Measurements from ENCODE around the gene CD109.
A peak's percentile ranks its signal among the peaks of the same experiment; 100 is the strongest.

Gene CD109

GRCh38 chr6:73727114-73727513 is 31.1 kb downstream of the CD109 start:
- DNase-seq (ENCODE audit: low spot score), result no peak

GRCh38 chr6:73728548-73729205 is 32.7 kb downstream of the CD109 start:
- DNase-seq (ENCODE audit: low spot score), result no peak

- DNase-seq (ENCODE audit: low spot score), result no peak
Observed at GRCh38 chr6:73731285-73731684, 35.3 kb downstream of the CD109 start.

GRCh38 chr6:73732845-73733675 is 37.1 kb downstream of the CD109 start:
- DNase-seq (ENCODE audit: low spot score), result peak; percentile 83

DNA sequence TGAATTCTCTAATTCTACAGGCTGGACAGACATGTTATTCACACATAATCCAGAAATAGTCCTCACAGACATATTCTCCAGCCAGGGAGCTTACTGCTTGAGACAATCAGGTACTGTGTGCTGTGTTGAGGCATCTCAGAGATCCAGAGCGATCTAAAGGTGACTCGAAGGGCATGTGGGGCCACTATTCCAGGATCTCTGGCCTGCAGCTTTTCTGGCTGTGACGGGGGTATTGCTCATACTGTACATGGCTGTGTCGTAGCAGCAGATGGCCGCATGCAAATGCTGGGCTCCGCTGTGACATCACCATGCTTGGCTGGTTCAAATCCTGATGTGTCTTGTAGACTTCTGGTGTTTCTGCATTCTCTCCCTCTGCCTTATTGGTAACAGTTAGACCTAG is 37.8 kb downstream of the CD109 start:
- no peak for DNase-seq (ENCODE audit: low spot score)

DNA sequence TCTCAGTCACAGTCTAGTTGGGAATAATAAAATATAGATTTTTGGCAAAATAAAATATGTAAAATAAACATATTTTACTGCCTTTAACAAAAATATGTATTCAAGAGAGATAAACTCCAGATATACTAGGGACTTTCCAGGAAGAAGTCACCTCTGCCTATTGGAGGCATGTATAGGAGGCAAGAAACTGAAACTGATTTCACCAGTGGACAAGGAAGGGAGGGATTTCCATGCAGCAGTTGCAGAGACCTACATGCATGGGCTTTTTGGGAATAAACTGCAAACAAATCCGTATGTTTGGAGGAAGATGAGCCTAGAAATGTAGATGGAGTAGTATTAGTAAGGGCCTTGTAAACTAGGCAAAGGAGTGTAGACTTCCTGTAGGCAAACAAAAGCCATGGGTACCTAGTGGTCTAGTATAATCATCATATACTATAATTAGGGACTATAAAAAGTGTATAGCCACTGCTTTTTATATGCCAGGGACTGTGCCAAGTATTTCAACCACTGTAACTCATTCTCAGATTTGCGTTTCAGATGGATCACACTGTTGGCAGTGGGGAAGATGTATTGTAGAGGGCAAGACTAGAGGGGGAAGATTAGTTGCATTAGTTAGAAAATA is 38.9 kb downstream of the CD109 start:
- DNase-seq (ENCODE audit: low spot score), result no peak

- DNase-seq (ENCODE audit: low spot score), result no peak
Observed at GRCh38 chr6:73738367-73739028, 42.5 kb downstream of the CD109 start.

DNA sequence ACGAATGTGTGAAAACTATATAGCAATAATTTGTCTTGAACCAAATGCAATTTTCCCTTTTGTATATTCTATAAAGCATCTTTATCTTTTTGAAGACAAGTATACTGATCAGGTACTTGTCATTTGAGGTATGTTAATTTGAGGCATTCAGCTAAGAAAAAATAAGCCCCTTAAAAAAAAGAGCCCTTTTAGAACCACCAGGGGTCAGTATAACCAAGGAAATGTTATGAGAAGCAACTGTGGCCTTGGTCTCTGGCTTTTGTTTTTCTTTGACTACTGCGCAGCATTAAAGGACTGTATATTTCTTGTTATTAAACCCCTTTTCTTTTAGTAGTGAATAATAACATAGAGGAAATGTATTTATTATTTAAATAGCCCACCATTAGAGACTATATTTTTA is 43.1 kb downstream of the CD109 start:
- peak; percentile 82 for DNase-seq (ENCODE audit: low spot score)

DNA sequence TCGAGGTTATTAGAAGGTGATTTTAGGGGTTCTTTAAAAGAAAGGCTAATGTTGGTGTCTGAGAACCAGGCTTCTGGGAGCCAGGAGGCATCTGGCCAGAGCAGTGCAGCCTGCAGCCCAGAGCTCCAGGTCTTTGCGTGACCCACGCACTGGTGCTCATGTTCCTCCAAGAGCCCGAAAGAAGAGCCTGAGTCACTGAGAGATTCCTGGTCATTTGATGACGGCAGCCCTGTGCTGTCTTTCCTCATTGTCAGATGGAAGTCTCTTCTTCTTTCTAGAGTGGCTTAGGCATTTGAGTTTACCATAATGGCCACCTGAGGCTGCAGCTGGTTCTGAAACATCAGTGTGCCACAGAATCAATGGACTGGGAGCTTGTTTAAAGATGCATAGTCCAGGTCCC is 46.4 kb downstream of the CD109 start:
- no peak for DNase-seq (ENCODE audit: low spot score)

- DNase-seq (ENCODE audit: low spot score), result no peak
Observed at GRCh38 chr6:73743081-73743480, 47.1 kb downstream of the CD109 start.

GRCh38 chr6:73743556-73743955 is 47.6 kb downstream of the CD109 start:
- no peak for DNase-seq (ENCODE audit: low spot score)

DNA sequence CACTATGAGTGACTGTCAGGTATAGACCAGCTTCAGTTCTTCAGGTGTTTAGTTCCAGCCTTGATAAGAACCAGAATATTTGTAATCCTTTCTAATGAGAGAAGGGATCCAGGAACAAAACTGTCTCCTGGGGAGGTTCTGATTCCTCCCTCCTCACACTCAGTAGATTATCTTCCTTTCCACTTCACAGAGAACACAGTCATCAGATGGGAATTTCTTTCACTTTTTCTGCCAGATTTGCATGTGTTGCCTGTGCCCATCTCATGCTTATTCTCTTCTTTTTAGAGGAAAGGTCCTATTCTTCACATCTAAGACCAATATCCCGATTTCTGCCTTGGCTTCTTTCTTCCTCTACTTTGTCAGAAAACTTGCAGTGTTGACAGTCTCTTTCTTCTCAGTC is 50.8 kb downstream of the CD109 start:
- DNase-seq (ENCODE audit: low spot score), result no peak

DNA sequence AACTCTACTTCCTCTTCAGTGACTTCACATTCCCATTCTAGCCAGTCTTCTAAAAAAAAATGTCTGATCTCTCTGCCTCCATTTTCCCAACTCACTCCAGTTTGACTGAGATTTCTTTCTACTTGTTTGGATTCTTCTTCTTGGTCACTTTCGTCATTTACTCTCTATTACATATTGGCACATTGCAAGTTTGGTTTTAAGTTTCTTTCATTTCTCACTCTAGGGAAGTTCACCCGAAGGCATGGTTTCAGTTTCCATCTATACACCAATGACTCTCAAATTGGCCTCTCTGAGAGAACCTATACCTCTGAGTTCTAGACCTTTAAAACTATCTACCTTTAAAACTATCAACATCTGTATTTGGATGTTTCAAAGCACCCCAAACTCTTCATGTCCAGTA is 51.3 kb downstream of the CD109 start:
- DNase-seq (ENCODE audit: low spot score), result peak; percentile 52

- no peak for DNase-seq (ENCODE audit: low spot score)
Observed at GRCh38 chr6:73752943-73753342, 56.9 kb downstream of the CD109 start.

DNA sequence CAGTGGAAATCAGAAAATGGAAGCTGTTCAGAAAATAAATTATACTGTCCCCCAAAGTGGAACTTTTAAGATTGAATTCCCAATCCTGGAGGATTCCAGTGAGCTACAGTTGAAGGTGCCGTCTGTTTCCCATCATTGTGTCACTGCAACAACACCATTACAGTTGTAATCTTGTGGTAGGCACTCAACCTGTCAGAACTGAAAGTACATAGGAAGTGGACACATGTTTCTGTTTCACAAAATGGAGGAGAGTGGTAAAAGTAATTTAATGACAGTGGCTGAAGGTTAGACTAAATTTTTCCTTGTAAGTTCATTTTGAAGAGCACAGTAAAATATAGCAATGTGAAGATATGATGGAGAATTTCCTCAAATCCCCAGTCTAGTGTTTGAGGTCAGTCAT is 70.0 kb downstream of the CD109 start:
- no peak for DNase-seq (ENCODE audit: low spot score)

GRCh38 chr6:73768558-73768957 is 72.6 kb downstream of the CD109 start:
- DNase-seq (ENCODE audit: low spot score), result no peak

DNA sequence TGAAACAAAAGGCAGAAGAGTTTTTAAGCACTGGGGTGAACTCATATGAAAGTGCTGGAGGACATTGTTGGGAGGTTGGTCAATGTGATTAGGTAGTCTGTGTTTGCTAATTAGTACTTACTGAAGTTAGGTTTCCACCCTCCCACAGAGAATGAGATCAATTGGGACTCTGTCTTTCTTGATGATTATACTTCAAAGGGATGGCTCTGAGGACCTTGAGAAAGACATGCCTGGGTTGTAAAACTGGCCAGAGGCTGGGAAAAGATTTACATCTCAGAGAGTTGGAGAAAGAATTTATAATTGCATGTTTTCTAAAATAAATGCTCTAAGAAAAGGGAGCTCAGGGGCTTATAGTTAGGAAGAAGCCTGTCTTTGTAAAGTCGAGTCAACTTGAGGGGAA is 74.0 kb downstream of the CD109 start:
- no peak for DNase-seq (ENCODE audit: low spot score)

DNA sequence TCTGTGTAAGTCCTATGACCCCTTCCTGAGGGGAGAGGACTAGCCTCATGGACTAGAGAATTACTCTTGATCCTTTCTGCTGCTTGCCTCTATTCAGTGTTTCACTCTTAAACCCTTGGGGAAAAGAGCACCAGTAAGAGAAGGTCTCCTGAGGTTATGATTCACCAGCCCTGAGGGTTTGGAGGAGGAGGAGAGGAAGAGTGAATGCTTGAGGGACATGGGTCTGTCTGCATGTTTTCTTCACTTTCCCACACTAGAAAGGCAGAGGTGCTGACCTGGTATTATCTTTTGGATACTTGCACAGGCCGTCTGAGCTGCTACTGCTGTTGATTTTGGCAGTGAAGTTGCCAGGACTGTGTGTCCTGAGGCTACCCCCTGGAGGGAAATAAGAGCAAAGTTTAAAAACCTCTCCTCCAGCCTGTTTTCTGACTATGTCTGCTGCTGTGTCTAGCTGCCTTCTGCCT is 78.3 kb downstream of the CD109 start:
- peak; percentile 7 for DNase-seq (ENCODE audit: low spot score)

DNA sequence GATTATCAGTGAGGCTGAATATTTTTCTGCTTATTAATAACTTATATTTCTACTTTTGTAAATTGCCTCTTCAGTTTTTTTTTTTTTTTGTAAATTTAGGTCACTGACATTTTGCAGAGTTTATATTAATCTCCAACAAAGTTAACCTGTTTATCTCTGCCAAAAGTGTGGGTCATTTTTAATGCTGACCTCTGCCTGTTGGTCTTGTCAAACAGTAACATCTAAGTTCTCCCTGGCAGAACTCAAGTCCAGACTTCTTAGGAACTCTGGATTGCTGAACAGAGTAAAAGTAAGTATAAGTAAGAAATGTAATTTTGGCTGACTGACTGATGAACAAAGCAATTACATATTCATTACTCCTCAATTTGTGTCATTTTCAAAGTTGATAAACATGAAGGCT is 83.9 kb downstream of the CD109 start:
- DNase-seq (ENCODE audit: low spot score), result no peak

GRCh38 chr6:73782911-73783310 is 86.9 kb downstream of the CD109 start:
- DNase-seq (ENCODE audit: low spot score), result no peak

- no peak for DNase-seq (ENCODE audit: low spot score)
Observed at GRCh38 chr6:73784726-73785505, 88.9 kb downstream of the CD109 start.

GRCh38 chr6:73790574-73790973 is 94.6 kb downstream of the CD109 start:
- DNase-seq (ENCODE audit: low spot score), result no peak
